Lower lobe of right lung (tissue), 2 donors: ENCODE results near the gene CIAO2B. TPM values are rescaled to one million over a fixed set of nuclear protein-coding genes. Genes with fewer than 3 reads are reported as not detected.

Experiments
- ATAC-seq, 2 donors: fragments of 200-7000 bp; cut with Tn5 transposase; one replicate each; pipeline ENCODE4 v1.9.1; 2020 to 2022; ENCODE audit warnings: mild to moderate bottlenecking in 2 of 2, moderate library complexity in 2 of 2
- DNase-seq: peaks from one replicate; pipeline ENCODE4 v3.0.0-alpha.2; 2020
- H3K27ac ChIP-seq: fragments of 200-600 bp; one replicate; pipeline ENCODE4 v1.8.0; 2022
- H3K27me3 ChIP-seq: fragments of 200-600 bp; one replicate; pipeline ENCODE4 v1.8.0; 2022; ENCODE audit warnings: low read depth
- H3K36me3 ChIP-seq: fragments of 200-600 bp; one replicate; pipeline ENCODE4 v1.8.0; 2022; ENCODE audit warnings: mild to moderate bottlenecking
- H3K4me1 ChIP-seq: fragments of 200-600 bp; one replicate; pipeline ENCODE4 v1.8.0; 2022
- H3K4me3 ChIP-seq: fragments of 200-600 bp; one replicate; pipeline ENCODE4 v1.8.0; 2022; ENCODE audit warnings: mild to moderate bottlenecking
- H3K9me3 ChIP-seq: fragments of 200-600 bp; one replicate; pipeline ENCODE4 v1.8.0; 2022
- intact Hi-C: fragments of 100-400 bp; cut with DNase I; formaldehyde crosslinking; loops from one replicate; pipeline ENCODE4 v1.11.0; 2022
- total RNA-seq: library from RNA; stranded (reverse); fragmentation: NEBNext Ultra II Directional; extraction: Animal tissue kit (Norgen Biotek cat#: 25700); gene quantifications from one replicate; pipeline ENCODE4 v1.2.1, GENCODE V29; 2021
- TF ChIP-seq, protein P1 (sequence below): fragments of 200-600 bp; IDR thresholded peaks from one replicate; pipeline ENCODE4 v1.8.0; 2022; ENCODE audit warnings: antibody characterized with exemption, mild to moderate bottlenecking
- donor health status: DM: no; HTN: yes; CAD: no; lungs with severe emphysema.

The CIAO2B gene
- total RNA-seq, 1 donor from 2014 or later = 76.8 TPM

DNA sequence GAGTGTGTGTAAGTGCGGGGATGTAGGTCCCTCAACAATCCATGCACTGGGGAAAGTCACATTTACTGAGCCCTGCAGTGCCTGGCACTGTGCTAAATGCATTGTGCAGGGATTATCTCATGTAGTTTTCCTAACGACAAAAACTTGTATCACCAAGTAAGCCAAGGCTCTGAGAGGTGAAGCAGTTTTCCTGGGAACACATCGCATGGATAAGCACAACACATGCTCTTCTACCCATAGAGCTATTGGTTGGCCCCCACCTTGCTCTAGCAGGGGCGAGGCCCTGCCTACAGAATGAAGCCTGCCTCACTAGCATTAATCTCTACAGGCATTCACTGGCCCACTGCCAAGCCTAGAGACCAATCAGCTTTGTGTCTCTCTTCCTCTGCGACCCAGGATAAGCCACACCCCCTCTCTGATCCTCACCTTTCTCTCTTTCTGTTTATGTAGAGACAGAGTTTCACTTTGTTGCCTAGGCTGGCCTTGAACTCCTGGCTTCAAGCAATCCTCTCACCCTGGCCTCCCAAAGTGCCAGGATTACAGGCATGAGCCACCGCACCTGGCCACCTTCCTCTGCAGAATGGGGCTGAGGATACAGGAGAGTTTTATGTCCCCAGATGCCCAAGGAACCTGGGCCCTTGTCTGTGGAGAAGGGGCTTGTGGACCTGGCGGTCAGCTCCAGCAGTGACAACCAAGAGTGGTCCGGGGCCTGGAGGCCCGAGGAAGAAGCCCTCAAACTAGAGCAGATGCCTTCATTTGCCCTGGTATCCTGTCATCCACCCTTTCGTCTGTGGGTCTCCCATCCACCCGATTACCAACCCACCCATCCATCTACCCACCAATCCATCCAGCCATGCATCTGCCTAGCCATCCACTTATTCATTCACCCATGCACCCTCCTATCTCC lies 28.3 kb downstream of the CIAO2B start:
- H3K36me3 ChIP-seq = no peaks in the 10 kb centered on the region
- H3K4me1 ChIP-seq = peaks cover 30% of the 10 kb centered on the region
- no peak for DNase-seq
- no peaks in the 10 kb centered on the region for H3K9me3 ChIP-seq
- no peak for ATAC-seq
- H3K27me3 ChIP-seq = no peaks in the 10 kb centered on the region
- intact Hi-C loops = no loop called here
- H3K4me3 ChIP-seq = no peak overlapping the region
- peak overlapping the region; percentile 41 for H3K27ac ChIP-seq
- TF ChIP-seq, protein P1, sequence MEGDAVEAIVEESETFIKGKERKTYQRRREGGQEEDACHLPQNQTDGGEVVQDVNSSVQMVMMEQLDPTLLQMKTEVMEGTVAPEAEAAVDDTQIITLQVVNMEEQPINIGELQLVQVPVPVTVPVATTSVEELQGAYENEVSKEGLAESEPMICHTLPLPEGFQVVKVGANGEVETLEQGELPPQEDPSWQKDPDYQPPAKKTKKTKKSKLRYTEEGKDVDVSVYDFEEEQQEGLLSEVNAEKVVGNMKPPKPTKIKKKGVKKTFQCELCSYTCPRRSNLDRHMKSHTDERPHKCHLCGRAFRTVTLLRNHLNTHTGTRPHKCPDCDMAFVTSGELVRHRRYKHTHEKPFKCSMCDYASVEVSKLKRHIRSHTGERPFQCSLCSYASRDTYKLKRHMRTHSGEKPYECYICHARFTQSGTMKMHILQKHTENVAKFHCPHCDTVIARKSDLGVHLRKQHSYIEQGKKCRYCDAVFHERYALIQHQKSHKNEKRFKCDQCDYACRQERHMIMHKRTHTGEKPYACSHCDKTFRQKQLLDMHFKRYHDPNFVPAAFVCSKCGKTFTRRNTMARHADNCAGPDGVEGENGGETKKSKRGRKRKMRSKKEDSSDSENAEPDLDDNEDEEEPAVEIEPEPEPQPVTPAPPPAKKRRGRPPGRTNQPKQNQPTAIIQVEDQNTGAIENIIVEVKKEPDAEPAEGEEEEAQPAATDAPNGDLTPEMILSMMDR = no peak

DNA sequence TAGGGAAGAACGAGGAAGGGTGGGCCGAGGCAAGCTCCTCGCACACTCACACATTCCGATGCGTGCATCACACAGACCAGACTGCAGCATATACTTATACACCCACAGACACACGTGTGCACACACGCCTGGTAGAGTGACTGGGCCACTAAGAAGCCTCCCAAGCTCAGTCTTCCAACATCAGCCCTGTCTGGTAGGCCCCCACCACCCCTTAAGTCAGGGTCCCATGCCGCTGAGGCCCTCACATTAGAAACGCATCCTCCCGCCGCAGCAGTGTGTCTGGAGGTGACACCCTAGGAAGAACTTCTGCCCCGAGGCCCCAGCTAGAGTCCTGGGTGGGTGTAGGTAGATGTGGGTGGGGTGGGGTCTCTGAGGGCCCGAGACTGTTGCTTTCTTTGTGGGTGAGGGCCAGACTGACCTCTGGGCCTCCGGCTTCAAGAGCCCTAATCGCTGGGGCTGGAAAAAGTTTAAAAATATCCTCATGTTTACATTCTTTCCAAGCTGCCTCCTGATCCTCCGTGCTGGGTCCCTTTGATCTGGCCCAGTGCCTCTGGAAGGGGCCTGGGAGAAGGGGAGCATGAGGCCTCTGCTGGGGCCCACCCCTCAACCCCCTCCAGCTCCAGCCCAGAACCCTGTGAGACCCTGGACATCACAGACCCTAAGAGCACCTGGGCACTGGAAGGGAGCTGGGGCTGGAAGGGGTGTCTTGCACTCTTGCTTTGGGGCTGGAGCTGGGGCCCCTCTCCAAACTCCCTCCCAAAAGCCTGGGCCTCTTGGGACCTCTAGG lies 29.2 kb downstream of the CIAO2B start:
- TF ChIP-seq, protein P1 = no peak
- Histone ChIP-seq H3K4me1 (peaks cover 36% of the 10 kb centered on the region), H3K36me3 (no peaks in the 10 kb centered on the region), H3K27me3 (no peaks in the 10 kb centered on the region), H3K4me3 (no peak overlapping the region), H3K9me3 (no peaks in the 10 kb centered on the region), H3K27ac (peak overlapping the region; percentile 41)
- intact Hi-C loops = no loop called here
- ATAC-seq = no peak
- DNase-seq = no peak

- no peaks in the 10 kb centered on the region for H3K36me3 ChIP-seq
- peaks cover 42% of the 10 kb centered on the region for H3K4me1 ChIP-seq
- no peak for DNase-seq
- no peak for ATAC-seq
- H3K9me3 ChIP-seq = no peaks in the 10 kb centered on the region
- TF ChIP-seq, protein P1 = no peak
- intact Hi-C loops = no loop called here
- H3K27ac ChIP-seq = peak overlapping the region; percentile 41
- H3K27me3 ChIP-seq = no peaks in the 10 kb centered on the region
- H3K4me3 ChIP-seq = no peak overlapping the region
These were observed 29.8 kb downstream of the CIAO2B start for GRCh38 chr16:66904428-66904845.

GRCh38 chr16:66903544-66904427 lies 30.4 kb downstream of the CIAO2B start:
- intact Hi-C loops = no loop called here
- H3K27ac ChIP-seq = peak overlapping the region; percentile 41
- DNase-seq (peak; percentile 7), ATAC-seq (no peak)
- H3K4me1 ChIP-seq = peaks cover 49% of the 10 kb centered on the region
- H3K27me3 ChIP-seq = no peaks in the 10 kb centered on the region
- TF ChIP-seq, protein P1 = no peak
- no peak overlapping the region for H3K4me3 ChIP-seq
- H3K9me3 ChIP-seq = no peaks in the 10 kb centered on the region
- no peaks in the 10 kb centered on the region for H3K36me3 ChIP-seq
